ENCODE measurements around the gene RABIF.

The RABIF gene

DNA sequence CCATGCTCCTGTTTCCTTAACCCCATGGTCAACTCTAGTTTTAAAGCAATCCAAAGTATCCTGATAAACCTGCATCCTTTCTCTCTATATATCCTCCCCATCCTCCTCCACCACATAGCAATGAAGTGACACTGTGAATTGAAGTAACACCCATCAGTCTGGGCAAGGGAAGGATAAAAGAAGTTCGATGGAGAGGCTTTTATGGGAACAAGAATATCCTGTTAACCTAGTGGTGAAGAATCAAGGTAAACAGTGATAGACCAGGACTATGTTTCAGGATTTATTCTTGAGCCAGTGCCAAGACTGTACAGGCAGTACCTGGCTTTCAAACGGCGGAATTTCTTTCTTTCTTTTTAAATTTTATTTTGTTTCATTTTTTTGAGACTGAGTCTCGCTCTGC is 17.6 kb downstream of the RABIF start:
- DNase-seq = no peak

- no peak for DNase-seq
Observed at GRCh38 chr1:202862679-202863560, 26.0 kb downstream of the RABIF start.

GRCh38 chr1:202861420-202862132 is 27.4 kb downstream of the RABIF start:
- DNase-seq = peak; percentile 74

GRCh38 chr1:202860744-202861419 is 28.1 kb downstream of the RABIF start:
- peak; percentile 70 for DNase-seq

GRCh38 chr1:202858789-202859414 is 30.0 kb downstream of the RABIF start:
- no peak for DNase-seq

DNA sequence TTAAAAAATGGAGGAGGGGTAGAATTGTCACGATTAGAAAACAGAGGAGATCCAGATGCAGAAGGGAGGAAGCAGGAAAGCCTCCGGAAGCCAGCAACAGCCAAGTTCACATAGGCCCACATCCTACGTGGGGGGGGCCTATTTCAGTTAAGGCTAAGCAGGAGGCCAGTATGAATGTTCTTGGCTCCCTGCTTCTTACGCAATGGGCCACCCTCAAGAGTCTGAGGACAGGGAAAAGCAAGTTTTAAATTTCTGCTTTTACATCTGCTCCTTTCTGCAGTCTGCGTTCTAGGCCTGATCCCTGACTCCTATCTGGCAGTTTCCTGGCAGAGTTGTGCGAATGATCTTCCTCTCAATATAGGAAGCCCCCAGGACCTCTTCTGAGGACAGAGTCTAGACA is 30.6 kb downstream of the RABIF start:
- no peak for DNase-seq

DNA sequence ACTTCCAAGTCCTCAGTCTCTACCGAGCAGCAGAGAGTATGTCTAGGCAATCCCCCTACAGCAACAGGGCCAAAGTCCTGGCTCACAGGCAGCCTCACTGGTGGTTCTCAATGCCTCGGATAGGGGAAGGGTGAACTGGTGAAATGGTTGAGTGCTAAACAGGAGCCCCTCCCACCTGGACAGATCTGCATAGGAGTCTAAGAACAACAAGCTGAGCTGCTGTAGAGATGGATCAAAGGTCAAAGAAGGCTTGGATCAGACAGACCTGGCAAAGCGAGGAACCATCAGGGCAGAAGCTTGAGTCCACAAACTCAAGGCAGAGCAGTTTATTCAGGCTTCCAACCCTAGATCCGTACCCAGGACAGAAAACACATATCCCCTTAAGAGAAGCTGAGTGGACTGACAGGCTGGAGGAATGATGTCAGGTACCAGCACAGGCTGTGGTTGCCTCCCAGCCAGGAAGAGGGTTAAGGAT is 31.8 kb downstream of the RABIF start:
- DNase-seq = no peak

DNA sequence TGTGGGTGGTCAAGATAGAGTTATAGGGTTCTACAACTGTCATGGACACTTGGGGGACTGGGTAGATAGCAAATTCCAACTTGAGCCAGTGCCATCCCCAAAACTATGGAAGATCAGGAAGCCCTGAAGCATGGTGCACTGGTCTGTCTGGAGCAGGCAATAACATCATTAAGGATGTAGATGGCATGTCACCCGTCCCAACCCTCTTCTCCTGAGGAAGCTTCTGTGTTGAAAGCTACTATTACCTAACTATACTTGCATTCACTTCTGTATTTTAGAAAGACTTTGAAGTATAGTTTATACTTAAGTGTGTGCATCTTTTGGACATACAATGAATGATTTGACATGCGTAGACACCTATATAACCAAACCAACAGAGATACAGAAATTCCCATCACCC is 32.9 kb downstream of the RABIF start:
- no peak for DNase-seq

GRCh38 chr1:202854787-202855186 is 34.2 kb downstream of the RABIF start:
- no peak for DNase-seq

DNA sequence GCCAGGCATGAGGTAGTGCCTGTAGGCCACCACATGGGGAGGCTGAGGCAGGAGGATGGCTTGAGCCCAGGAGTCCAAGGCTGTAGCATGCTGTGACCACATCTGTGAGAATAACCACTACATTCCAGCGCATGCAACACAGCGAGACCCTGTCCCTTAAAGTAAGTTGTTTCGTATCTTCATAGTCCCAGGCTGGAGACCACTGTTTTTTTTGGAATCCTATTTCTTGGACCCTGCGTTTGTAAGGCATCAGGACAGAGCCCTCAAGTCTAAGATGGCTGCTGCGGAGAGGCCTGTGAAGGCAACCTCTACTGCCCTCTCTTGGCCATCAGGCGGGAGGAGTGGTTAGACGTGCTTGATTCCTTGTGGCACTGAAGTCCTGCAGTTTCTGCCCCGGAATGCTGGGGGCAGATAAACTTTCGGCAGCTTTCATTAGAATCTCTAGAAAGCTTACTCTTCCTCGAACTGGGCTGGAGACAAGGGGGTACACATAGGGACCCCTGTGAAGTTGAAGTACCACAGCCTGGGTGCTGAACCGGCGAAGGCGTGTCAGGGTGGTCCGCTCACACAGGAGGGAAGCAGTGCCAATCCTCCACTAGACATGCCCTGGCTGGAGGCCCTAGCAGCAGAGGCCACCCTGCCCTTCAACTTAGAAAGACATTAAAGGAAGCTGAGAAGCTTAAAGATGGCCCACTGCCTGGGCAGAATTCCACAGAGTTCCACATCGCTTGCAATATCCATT is 36.6 kb downstream of the RABIF start:
- peak; percentile 66 for DNase-seq

GRCh38 chr1:202850593-202851362 is 38.2 kb downstream of the RABIF start:
- DNase-seq = no peak

GRCh38 chr1:202848191-202848542 is 40.8 kb downstream of the RABIF start:
- DNase-seq = no peak

- no peak for DNase-seq
Observed at GRCh38 chr1:202844935-202845334, 44.0 kb downstream of the RABIF start.

DNA sequence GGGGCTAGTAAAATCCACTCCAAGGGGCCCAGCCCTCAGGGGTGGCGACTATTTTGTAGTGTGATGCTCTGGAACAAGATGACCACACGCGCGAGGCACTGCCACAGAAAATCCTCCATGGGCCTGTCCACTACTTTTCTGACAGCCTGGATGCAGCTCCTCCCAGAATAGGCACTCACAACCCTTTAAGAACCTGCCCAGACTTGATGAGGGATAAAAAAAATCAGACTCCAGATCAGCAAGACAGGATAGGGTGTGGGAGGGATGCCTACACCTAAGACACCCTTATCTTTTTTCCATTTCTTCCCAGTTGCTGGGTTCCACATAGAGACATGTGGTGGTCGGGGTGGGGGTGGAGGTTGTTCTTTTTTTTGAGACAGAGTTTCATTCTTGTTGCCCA is 44.7 kb downstream of the RABIF start:
- no peak for DNase-seq

- no peak for DNase-seq
Observed at GRCh38 chr1:202843081-202843480, 45.9 kb downstream of the RABIF start.

DNA sequence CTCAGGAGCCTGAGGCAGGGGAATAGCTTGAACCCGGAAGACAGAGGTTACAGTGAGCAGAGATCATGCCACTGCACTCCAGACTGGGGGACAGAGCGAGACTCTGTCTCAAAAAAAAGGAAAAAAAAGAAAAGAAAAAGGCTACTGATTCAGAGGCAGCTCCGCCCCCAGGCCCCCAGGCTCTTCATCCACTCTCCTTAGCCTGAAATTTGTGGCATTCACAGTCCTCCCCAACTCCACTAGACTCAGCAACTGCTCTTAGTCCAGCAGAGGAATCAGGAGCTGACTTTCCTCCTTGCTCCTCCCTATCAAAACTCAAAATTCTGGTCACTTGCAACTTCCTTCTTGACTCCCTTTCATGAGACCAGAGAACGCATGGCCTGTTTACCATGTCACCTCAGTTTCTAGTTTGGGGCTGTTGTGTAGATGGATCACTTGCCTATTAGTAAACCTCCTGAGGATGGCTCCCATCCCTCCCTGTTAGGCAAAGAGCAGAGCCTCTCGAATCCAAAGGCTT is 51.1 kb downstream of the RABIF start:
- DNase-seq = no peak

- no peak for DNase-seq
Observed at GRCh38 chr1:202836623-202837403, 52.1 kb downstream of the RABIF start.

DNA sequence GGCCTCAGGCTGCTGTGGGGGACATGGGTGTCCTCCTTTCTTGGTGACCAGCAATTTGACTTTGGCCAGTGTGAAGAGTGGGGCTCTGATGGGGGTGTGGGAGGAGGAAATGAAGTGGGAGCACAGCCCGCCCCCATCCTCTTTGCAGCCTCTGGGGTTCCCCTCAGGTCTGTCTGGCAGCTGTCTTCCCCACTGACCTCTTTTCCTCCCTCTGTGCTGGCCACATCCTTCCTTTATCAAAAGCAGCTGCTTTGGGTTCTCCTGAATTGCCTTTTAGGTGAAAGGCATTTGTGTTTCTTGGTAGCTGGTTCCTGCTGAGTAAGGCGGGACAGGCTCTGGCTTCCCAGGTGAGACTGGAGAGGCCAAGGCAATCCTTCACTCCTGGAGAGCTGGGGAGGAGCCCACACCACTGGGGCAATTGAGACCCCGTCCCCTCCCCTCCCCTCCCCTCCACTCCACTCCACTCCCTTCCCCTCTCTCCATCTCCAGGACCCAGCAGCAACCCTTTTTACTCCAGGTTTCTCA is 53.3 kb downstream of the RABIF start:
- no peak for DNase-seq

- no peak for DNase-seq
Observed at GRCh38 chr1:202834771-202835547, 54.0 kb downstream of the RABIF start.

Data from activated CD8-positive, alpha-beta memory T cell treated with anti-CD3 and anti-CD28 coated beads for 24 hours (primary cell).